HEK293 (cell line): Measurements from ENCODE around the gene NDST4.

Source experiments
- PRDM1 ChIP-seq: fragments of 450-650 bp; formaldehyde crosslinking; IDR thresholded peaks from 2 replicates; pipeline ENCODE4; 2016; ENCODE audit warnings: missing biosample characterization, missing genetic modification characterization
- SP2 ChIP-seq: fragments of 450-650 bp; formaldehyde crosslinking; IDR thresholded peaks from 2 replicates; pipeline ENCODE4 v1.5.1; 2016; ENCODE audit warnings: missing biosample characterization, missing genetic modification characterization

DNA sequence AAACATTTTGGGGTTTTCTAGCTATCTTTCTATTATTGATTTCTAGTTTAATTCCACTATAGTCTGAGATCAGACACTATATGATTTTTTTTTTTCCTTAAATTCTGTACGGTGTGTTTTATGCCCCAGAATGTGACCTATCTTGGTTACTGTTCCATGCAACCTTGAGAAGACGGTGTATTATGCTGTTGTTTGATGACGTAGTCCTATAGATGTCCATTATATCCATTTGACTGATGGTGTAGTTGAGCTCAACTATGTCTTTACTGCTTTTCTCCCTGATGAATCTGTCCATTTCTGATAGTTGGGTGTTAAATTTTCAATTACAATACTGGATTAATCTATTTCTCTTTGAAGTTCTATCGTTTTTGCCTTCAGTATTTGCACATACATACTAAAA lies 212.5 kb downstream of the NDST4 start:
- no peak for TF ChIP-seq PRDM1
- no peak for TF ChIP-seq SP2 (tag by site-specific recombination)
